HG02678 (cell line): ENCODE results near the gene TMEM201.
A peak's percentile ranks its signal among the peaks of the same experiment; 100 is the strongest.
"Not testable (repeated sequence)": the region's sequence is repeated elsewhere in the genome, so short reads cannot be mapped to it uniquely, and the experiment has no call there.

Experiments used
- ATAC-seq: cut with Tn5 transposase; IDR thresholded peaks from one replicate; pipeline ENCODE4 v1.9.1; 2021; ENCODE audit warnings: mild to moderate bottlenecking, moderate library complexity; ENCODE audit not compliant: unreplicated experiment

The TMEM201 gene, protein sequence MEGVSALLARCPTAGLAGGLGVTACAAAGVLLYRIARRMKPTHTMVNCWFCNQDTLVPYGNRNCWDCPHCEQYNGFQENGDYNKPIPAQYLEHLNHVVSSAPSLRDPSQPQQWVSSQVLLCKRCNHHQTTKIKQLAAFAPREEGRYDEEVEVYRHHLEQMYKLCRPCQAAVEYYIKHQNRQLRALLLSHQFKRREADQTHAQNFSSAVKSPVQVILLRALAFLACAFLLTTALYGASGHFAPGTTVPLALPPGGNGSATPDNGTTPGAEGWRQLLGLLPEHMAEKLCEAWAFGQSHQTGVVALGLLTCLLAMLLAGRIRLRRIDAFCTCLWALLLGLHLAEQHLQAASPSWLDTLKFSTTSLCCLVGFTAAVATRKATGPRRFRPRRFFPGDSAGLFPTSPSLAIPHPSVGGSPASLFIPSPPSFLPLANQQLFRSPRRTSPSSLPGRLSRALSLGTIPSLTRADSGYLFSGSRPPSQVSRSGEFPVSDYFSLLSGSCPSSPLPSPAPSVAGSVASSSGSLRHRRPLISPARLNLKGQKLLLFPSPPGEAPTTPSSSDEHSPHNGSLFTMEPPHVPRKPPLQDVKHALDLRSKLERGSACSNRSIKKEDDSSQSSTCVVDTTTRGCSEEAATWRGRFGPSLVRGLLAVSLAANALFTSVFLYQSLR

DNA sequence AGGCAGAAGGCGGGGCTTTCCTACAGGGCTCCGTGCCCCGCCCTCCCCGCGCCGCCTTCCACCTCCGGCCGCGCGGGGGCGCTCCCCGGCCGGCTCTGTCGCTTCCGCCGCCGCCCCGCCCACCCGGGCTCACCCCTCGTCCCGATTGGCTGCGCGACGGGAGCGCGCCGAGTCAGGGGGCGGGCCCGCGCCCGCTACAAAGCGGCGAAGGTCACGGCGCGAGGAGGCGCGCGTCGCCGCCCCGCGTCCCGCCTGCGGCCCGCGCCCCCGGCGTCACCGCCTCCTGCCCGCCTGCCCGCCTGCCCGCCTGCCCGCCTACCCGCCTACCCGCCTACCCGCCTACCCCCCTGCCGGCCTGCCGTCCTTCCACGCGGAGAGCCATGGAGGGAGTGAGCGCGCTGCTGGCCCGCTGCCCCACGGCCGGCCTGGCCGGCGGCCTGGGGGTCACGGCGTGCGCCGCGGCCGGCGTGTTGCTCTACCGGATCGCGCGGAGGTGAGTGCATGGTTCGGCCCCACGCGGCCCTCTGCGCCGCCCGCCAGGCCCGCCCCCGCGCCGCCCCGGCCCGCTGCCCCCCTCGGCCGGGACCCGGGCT is at the start of gene TMEM201:
TSS of gene TMEM201 (plus strand) at position 361 of the 593 bp plus-strand sequence. CDS start at position 381, 20 bp downstream.
- peak; percentile 77 for ATAC-seq

DNA sequence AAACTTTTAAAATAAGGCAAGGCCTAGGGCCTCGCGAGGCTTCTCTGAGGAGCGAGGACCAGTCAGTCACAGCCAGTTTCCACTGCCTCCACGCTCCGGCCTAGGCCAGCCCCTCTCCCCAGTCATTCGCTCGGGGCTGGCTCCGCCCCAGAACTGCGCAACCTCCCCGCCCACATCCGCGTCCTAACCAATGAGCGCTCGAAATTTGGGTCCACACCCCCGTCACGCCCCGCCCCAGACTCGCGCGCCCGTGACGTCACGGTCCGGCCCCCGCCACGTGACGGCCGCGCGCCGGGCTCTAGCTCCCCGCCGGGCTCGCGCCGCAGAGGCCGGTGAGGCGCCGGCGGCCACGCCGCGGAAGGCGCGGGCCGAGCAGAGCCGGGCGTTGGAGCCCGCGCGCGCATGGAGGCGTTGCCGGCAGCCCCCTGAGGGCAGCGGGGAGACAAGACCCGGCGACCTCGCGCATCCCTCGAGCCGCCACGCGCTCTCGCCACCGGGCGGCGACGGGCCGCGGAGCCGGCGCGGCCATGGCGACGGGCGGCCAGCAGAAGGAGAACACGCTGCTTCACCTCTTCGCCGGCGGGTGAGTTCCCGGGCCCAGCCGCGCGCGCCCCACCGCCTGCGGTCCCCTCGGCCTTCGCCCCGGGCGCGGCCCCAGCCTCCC is 49.4 kb upstream of the TMEM201 start, which contains the start of gene SLC25A33:
TSS of gene SLC25A33 (plus strand) at position 301 of the 664 bp plus-strand sequence. CDS start at position 528, 227 bp downstream.
- peak; percentile 95 for ATAC-seq

DNA sequence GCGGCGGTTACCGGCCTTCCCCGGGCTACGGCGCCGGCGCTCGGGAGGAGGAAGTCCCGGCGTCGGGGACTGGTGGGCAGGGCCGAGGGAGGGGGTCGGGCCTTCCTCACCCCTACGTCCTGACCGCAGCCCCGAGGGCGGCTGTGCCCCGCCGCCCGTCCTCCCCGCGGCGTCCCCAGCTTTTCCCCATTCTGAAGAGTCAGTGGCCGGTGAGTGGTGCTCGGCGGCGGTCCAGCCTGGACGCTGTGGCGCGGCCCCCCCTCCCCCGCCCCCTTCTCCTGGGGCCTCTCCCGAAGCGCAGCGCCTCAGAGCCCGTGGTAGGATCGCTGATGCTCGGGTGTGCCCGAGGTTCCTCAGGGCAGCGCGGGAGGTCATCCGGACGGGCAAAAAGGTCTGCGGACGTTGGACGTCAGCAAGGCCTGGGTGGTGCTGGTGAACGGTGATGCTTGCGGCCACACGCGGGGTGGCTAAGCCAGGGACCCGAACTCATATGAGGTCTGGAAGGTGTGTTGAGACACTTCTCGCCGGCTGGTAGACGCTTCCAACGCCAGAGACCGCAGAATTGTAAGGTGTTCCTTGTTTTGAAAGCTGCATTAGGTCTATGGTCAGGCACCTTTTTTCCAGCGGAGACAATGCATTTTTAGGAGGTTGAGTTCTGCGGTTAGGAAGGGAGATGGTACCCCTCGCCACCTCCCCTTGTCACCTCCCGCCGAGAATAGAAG is 48.7 kb upstream of the TMEM201 start:
- ATAC-seq: peak; percentile 39

DNA sequence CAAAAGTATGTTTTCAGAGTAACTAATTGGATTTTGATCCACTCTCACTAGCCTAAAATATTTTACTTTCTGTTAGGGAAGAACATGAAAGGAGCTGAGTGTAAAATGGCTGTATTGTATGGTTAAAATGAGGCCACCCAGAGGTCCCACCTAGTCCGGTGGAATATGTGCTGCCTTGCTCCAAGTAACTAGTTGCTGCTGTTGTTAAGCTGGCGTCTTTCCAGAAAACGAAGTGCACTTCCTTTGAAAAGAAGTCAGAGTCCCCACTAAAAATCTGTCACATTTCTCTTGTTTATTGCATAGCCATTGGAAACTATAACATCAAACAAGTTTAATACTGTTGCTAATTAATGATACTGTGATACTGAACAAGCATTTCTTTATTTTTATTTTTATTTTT is 46.3 kb upstream of the TMEM201 start:
- no peak for ATAC-seq

DNA sequence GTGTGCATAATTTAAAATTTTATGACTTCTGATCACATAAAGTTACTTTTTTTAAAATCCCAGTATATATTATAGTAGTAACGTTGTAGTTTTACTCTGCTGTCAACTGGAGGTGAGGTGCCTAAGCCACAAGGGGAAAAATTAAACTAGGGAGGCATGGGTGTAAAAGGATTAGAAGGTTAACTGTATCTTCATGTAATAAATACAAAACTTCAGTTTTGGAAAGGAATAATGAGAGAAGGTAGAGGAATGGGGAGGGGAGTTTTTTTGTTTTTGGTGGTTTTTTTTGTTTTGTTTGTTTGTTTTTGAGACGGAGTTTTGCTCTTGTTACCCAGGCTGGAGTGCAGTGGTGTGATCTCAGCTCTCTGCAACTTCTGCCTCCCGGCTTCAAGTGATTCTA is 43.8 kb upstream of the TMEM201 start:
- ATAC-seq: no peak

DNA sequence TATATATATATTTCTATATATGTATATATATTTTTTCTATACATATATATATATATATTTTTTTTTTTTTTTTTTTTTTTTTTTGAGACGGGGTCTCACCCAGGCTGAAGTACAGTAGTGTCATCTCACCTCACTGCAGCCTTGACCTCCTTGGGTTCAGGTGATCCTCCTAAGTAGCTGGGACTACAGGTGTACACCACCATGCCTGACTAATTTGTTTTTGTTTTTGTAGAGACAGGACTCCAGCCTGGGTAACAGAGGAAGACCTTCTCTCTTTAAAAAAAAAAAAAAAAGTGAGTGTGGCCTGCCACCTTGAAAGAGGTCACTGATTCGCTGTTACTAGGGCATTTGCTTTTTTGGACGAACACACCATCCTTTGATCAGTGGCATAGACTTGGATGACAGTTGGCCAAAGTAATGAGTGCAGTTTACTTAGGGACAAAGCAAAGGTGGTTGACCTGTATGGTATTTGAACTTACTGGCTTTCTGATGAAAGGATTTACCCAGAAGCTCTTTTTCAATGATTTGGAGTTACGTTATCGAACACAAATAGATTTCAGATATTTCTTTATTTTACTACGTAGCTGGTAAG is 38.7 kb upstream of the TMEM201 start:
- no peak for ATAC-seq

DNA sequence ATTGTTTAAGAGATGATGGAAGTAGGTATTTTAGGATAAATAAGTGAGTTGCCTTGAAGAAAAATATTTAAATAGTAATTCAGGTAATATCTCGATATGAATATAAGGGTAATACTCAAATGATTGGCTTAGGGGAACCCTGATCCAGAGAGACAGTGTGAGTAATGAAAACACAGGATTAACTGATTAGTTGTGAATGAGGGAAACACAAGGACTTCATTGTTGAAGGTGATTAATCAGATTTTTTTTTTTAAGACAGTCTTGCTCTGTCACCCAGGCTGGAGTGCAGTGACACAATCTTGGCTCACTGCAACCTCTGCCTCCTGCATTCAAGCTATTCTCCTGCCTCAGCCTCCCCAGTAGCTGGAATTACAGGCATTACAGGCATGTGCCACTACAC is 36.7 kb upstream of the TMEM201 start:
- ATAC-seq: no peak

DNA sequence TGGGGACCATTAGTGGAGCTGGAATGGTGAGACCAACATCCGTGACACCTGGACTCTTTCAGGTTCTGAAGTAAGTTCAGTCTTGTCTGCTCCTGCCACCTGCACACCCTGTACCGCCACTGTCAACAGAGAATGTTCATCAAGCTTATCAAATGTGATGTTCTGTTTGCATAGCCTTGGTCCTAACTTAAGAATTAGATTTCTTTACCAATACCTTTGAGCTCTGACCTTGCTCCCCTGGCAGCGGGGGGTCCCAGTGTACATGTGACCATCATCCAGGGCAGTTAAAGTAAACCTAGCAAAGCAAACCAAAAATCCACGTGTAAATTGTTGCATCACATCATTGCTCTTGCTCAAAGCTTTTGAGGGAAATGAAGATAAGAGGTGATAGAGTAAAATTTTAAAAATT is 35.0 kb upstream of the TMEM201 start:
- no peak for ATAC-seq

DNA sequence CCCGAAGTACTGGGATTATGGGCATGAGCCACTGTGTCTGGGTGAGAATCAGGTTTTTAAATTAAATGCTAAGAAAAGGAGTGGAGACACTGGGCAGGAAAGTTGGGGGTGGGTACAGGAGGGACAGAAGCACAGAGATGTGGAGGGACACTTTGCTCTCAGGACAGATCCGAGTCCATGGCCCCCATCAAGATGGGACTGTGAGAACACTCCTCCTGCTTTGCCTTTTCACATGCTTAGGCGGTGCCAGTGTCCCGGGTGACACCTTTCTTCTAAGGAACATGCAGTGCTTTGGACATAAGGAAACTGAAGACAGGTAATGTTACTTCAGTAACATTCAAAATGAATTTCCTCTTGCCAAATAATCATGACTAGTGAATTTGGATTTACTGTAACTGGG is 32.8 kb upstream of the TMEM201 start:
- ATAC-seq: no peak

DNA sequence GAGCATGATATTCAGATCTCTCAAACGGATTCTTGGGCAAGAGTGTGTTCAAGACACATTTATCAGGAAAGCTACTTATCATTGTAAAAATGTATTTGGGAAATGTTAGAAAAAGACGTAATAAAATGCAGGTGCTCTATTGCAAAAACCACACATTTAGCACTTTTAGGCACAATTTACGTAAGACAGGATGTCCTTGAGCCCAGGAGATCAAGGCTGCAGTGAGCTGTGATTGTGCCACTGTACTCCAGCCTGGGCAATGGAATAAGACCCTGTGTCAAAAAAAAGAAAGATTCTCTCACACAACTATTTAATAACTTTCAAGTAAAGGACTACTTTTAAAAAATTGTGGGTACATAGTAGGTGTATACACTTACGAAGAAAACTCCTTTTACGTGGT is 31.1 kb upstream of the TMEM201 start:
- ATAC-seq: no peak

DNA sequence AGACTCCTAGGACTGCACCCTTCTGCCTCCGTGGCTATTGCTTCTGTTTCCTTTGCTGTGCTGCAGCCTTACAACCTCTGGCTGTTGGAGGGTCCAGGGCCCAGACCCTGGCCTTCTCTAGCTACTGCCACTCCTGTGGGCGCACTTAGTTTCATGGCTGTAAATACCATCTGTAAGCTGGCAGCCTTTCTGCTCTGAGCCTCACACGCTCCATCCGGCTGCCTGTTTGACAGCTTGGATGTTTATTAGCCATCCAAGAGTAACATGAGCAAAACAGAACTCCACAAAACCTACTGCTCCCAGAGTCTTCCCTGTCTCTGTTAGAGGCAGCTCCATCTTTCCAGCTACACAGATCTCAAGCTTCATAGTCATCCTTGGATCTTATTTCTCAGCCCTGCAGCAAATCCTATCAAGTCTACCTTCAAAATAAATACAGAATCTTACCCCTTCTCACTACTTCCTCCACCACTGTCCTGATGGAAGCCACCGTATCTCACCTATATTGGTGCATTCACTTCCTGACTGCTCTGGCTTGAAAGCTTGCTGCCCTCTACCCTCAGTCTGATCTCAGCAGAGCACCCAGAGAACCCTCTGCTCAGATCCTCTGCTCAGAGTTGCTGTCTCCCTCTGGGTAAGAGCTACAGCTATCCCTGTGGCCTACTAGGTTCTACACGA is 30.3 kb upstream of the TMEM201 start:
- no peak for ATAC-seq

DNA sequence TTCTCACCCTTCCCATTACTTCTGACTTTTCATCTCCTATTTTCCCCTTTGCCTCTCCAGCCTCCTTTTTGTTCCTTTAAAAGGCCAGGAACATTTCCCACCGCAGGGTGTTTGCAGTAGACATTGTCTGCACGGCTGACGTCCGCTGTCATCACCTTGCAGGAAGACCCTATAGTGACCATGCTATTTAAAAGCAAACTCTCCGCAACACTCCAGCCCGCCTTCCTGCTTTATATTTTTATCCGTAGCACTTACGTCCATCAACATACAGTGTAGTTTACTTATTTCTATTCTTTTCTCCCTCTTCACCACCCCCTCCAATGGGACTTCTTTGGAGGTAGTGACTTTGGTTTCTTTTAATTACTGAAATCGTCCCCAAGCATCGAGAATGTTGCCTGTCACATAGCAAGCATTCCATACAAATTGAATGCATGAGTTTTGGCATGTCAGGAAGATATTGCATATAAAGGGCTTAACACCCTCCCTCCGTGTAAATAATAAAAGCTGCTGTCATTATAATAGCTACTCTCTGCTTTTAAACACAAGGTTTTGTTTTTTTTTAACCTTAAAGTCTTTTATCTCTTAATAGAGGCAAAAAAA is 29.7 kb upstream of the TMEM201 start:
- no peak for ATAC-seq

DNA sequence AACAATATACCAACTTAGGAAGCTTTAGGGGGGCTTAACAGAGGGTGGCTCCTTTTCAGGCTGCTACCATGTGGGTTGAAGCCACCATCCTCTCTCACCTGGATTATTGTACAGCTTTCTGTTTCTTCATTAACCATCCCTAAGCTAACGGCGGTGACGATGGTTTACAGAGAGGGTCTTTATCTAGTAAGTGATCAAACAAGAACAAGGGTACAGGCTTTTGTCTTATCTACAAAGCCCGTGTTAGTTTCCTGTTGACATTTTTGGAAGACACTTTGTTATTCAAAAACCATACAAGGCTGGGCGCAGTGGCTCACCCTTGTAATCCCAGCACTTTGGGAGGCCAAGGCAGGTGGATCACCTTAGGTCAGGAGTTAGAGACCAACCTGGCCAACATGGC is 29.0 kb upstream of the TMEM201 start:
- ATAC-seq: no peak

DNA sequence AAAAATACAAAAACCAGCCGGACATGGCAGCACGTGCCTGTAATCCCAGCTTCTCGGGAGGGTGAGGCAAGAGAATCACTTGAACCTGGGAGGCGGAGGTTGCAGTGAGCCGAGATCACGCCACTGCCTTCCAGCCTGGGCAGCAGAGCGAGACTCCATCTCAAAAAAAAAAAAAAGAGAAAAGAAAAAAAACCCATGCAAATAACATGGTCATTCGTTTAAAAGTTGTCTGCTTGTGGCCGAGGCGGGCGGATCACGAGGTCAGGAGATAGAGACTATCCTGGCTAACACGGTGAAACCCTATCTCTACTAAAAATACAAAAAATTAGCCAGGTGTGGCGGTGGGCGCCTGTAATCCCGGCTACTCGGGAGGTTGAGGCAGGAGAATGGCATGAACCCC is 28.6 kb upstream of the TMEM201 start:
- not testable (repeated sequence) for ATAC-seq

DNA sequence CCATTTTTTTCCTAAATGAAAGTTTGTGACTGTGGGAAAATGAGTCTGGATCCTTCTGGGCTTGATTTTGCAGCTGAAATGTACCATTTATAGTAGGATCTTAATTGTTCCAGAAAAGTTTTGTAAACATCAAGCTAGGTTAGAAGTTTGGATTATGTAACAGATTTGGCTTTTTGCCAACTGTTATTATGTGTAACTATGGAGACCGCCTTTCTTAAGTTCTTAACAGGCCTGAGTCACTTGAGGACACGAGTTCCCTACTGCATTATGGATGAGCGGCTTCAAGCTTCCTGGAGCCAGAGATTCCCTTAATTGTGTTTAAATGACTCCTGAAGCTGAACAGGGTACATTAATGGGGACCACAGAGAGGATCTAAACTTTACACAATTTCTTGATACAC is 27.3 kb upstream of the TMEM201 start:
- no peak for ATAC-seq

DNA sequence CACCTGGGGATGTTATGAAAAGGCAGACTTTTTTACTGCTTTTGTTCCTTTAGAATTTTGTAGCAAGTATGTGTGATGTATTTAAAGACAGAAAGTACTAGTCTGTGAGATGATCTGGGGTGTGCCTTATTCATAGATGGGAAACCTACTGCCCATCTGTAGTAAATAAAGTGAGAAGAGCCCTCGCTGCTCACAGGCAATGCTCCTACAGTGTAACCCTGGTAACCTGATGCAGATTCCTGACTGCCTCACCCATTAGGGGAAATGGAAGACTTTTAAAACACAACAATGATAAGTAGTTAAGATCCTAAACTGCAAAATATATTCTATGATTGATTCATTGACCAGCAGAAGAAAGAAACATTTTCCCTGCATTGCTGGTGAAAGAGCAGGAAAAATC is 19.4 kb upstream of the TMEM201 start:
- ATAC-seq: no peak

DNA sequence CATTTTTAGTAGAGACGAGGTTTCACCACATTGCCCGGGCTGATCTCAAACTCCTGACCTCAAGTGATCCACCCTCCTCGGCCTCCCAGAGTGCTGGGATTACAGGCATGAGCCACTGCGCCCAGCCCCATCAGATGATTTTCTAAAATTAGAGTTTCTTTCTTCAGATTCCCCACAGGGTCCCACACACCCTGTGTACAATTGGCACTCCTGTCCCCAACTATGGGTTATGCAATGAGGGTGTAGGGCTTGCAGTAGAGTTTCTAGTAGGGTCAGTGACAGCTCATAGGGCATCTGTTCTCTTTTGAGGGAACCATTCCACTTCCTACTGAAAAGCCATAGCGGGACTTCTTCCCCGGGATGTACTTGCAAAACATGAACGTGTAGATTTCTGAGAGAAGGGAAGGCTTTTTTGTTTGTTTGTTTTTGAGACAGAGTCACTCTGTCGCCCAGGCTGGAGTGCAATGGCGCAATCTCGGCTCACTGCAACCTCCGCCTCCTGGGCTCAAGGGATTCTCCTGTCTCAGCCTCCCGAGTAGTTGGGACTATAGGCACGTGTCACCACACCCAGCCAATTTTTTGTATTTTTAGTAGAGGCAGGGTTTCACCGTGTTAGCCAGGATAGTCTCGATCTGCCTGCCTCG is 17.7 kb upstream of the TMEM201 start:
- ATAC-seq: not testable (repeated sequence)

DNA sequence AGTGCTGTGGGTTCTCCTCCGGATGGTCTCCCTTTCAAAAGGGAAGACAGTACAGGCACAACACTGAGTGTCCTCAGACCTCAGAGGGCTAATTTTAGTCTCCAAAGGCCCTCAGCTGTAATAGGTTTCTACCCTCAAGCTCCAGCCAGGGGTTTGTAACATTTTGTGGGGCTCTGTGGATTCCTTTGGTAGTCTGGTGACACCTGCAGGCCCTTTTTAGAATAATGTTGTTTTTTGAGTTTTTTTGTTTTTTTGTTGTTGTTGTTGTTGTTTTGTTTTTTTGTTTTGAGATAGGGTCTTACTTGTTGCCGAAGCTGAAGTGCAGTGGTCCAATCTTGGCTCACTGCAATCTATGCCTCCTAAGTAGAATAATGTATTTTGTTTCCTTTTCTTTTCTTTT is 15.0 kb upstream of the TMEM201 start:
- ATAC-seq: no peak

DNA sequence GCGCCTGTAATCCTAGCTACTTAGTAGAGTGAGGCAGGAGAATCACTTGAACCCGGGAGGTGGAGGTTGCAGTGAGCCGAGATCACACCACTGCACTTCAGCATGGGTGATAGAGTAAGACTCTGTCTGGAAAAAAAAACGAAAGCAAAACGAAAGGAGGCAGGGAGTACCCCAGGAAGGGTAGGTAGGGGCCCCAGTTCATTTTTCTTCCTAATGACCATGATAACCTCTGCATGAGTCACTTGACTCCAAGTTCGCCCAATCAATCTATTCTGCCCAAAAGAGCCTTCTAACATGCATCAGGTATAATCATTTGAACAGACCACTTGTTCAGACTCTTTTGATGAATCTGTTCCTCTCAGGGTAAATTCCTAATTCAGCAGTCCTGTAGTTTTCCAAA is 13.2 kb upstream of the TMEM201 start:
- no peak for ATAC-seq
